Neural cell (in vitro differentiated cells): Measurements from ENCODE around the gene BMAL2.

Experiments
- CTCF ChIP-seq: fragments of 450-650 bp; IDR thresholded peaks from 2 replicates; pipeline ENCODE4 v1.5.1; 2014; ENCODE audit warnings: antibody characterized with exemption, mild to moderate bottlenecking, moderate library complexity; ENCODE audit not compliant: poor library complexity, severe bottlenecking
- EZH2 ChIP-seq: fragments of 200-600, 300-800 bp; shearing (Covaris generic), sonication (generic); IDR thresholded peaks from 2 replicates; pipeline ENCODE4 v1.6.1; 2014; ENCODE audit warnings: antibody characterized with exemption, low read length, borderline replicate concordance, mild to moderate bottlenecking; ENCODE audit not compliant: insufficient read depth, poor library complexity, severe bottlenecking
- REST ChIP-seq: IDR thresholded peaks from 2 replicates; pipeline ENCODE4 v1.6.1; 2012; ENCODE audit warnings: borderline replicate concordance

GRCh38 chr12:27300226-27300625 is 32.4 kb upstream of the BMAL2 start:
- TF ChIP-seq REST (no peak), CTCF (no peak), EZH2 (no peak)
